IPS-20b (cell line): ENCODE measurements around the gene PPP4C.
"Not testable (repeated sequence)": the region's sequence is repeated elsewhere in the genome, so short reads cannot be mapped to it uniquely, and the experiment has no call there.

Experiments used
- H3K27ac ChIP-seq: one replicate; pipeline ENCODE4 v1.5.1; 2013; ENCODE audit warnings: low read length
- H3K27me3 ChIP-seq: 2 replicates; pipeline ENCODE4 v1.6.1; 2013; ENCODE audit warnings: mild to moderate bottlenecking, low read length, inconsistent platforms; ENCODE audit not compliant: insufficient read depth
- H3K36me3 ChIP-seq: 2 replicates; pipeline ENCODE4 v1.6.1; 2013; ENCODE audit warnings: low read depth, mild to moderate bottlenecking, inconsistent platforms, low read length, moderate library complexity; ENCODE audit not compliant: insufficient read depth
- H3K4me1 ChIP-seq: 2 replicates; pipeline ENCODE4 v1.6.1; 2013; ENCODE audit warnings: mild to moderate bottlenecking, control low read depth, inconsistent platforms, low read length, moderate library complexity; ENCODE audit not compliant: insufficient read depth
- H3K4me3 ChIP-seq: 2 replicates; pipeline ENCODE4 v1.5.1; 2013; ENCODE audit warnings: mild to moderate bottlenecking, low read length, inconsistent platforms
- H3K9ac ChIP-seq: 2 replicates; pipeline ENCODE4 v1.6.1; 2013; ENCODE audit warnings: low read depth, mild to moderate bottlenecking, inconsistent platforms, low read length, moderate library complexity
- H3K9me3 ChIP-seq: 2 replicates; pipeline ENCODE4 v1.6.1; 2013; ENCODE audit warnings: mild to moderate bottlenecking, low read depth, low read length, inconsistent platforms; ENCODE audit not compliant: insufficient read depth

Gene PPP4C

GRCh38 chr16:30122604-30123160 lies 46.9 kb downstream of the PPP4C start:
- H3K27ac ChIP-seq: no peak overlapping the region
- H3K36me3 ChIP-seq: peaks cover 11% of the 10 kb centered on the region; the same call in 1 of the 2 replicates
- H3K9me3 ChIP-seq: no peaks in the 10 kb centered on the region
- H3K27me3 ChIP-seq: no peaks in the 10 kb centered on the region
- peak overlapping the region; percentile 86 for H3K4me3 ChIP-seq
- peak overlapping the region; percentile 80; the same call in 1 of the 2 replicates for H3K9ac ChIP-seq
- H3K4me1 ChIP-seq: peaks cover 3% of the 10 kb centered on the region; the same call in 1 of the 2 replicates

- no peak overlapping the region for H3K9ac ChIP-seq
- no peaks in the 10 kb centered on the region for H3K36me3 ChIP-seq
- H3K9me3 ChIP-seq: no peaks in the 10 kb centered on the region
- peaks cover 3% of the 10 kb centered on the region; the same call in 1 of the 2 replicates for H3K4me1 ChIP-seq
- H3K4me3 ChIP-seq: no peak overlapping the region
- H3K27me3 ChIP-seq: no peaks in the 10 kb centered on the region
- no peak overlapping the region for H3K27ac ChIP-seq
Measured at GRCh38 chr16:30124985-30125379, 49.2 kb downstream of the PPP4C start.

- not testable (repeated sequence) for H3K4me3 ChIP-seq, H3K4me1 ChIP-seq, H3K27me3 ChIP-seq, H3K36me3 ChIP-seq, H3K9ac ChIP-seq, H3K9me3 ChIP-seq, H3K27ac ChIP-seq
Measured at GRCh38 chr16:30125690-30126089, 49.9 kb downstream of the PPP4C start.

DNA sequence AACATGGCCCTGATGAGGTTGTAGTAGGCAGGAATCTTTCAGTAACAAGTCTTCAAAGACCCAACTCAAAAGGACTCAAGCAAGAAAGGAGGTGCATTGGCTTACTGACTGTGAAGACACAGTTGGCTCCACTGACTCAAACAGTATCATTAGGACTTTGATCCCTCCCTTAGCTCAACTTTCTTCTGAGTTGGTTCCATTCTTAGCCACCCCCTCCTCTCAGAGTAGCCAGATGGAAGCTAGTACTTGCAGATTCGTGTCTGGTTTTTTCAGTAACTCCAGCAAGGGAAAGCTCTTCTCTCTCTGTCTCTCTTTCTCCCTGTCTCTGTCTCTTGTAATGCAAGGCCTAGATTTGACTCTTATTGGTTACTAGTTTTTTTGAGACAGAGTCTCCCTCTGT lies 52.2 kb downstream of the PPP4C start:
- H3K4me3 ChIP-seq: no peak overlapping the region
- H3K9ac ChIP-seq: no peak overlapping the region
- H3K27ac ChIP-seq: no peak overlapping the region
- H3K9me3 ChIP-seq: no peaks in the 10 kb centered on the region
- H3K4me1 ChIP-seq: no peaks in the 10 kb centered on the region
- no peaks in the 10 kb centered on the region for H3K36me3 ChIP-seq
- H3K27me3 ChIP-seq: no peaks in the 10 kb centered on the region

- Histone ChIP-seq H3K4me3 (no peak overlapping the region), H3K9me3 (no peaks in the 10 kb centered on the region), H3K27ac (no peak overlapping the region)
Measured at GRCh38 chr16:30131869-30132475, 56.2 kb downstream of the PPP4C start.

DNA sequence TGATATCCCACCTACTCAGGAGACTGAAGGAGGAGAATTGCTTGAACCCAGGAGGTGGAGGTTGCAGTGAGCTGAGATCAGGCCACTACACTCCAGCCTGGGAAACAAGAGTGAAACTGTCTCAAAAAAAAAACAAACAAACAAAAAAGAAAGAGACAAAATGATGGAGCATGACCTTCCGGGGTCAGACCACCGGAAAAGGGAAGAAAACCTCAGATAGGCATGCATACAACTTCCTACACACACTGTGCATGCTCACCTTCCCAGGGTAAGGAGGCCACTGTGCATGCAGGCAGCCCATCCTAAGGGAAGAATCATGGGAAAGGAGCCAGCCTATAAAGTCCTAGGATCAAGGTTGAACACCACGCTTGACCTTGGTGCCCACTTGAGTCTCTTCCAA lies 56.8 kb downstream of the PPP4C start:
- Histone ChIP-seq H3K9me3 (no peaks in the 10 kb centered on the region), H3K4me1 (no peaks in the 10 kb centered on the region), H3K9ac (no peak overlapping the region), H3K27ac (no peak overlapping the region), H3K36me3 (no peaks in the 10 kb centered on the region), H3K4me3 (no peak overlapping the region), H3K27me3 (no peaks in the 10 kb centered on the region)

More at GRCh38 chr16:30131869-30132475, 56.2 kb downstream of the PPP4C start:
- no peaks in the 10 kb centered on the region for H3K36me3 ChIP-seq
- H3K27me3 ChIP-seq: no peaks in the 10 kb centered on the region
- no peak overlapping the region for H3K9ac ChIP-seq
- H3K4me1 ChIP-seq: no peaks in the 10 kb centered on the region
